Esophagus muscularis mucosa (tissue), 4 donors: ENCODE data around the gene CLDN7.

ENCODE experiments used
- CTCF ChIP-seq, 3 experiments: fragments of 200-600 bp in 2 of 3; fragments of 450-650 bp in 1 of 3; sonication (generic) in 2 of 3; IDR thresholded peaks; one replicate each; pipeline ENCODE4 v1.5.1; 2017 to 2019; ENCODE audit warnings: antibody characterized with exemption in 3 of 3, mild to moderate bottlenecking in 2 of 3, moderate library complexity in 1 of 3
- EP300 ChIP-seq: sonication (generic); formaldehyde crosslinking; IDR thresholded peaks from one replicate; pipeline ENCODE4 v1.6.1; 2017; ENCODE audit warnings: antibody characterized with exemption
- POLR2A ChIP-seq: fragments of 450-650 bp; IDR thresholded peaks from one replicate; pipeline ENCODE4 v1.6.1; 2017; ENCODE audit warnings: antibody characterized with exemption, moderate library complexity, mild to moderate bottlenecking, low read depth
- POLR2AphosphoS5 ChIP-seq, 2 donors: sonication (generic); formaldehyde crosslinking; IDR thresholded peaks; one replicate each; pipeline ENCODE4 v1.6.1; 2017; ENCODE audit warnings: antibody characterized with exemption in 2 of 2

- TF ChIP-seq POLR2AphosphoS5 (IDR thresholded peaks at IDR 0.05) (peak in 1 of 2 donors; percentile 73), CTCF (IDR thresholded peaks at IDR 0.05) (peak in 2 of 3 experiments; percentile 28 to 36), POLR2A (no peak), EP300 (no peak)
Measured at GRCh38 chr17:7282752-7283321, 20.6 kb upstream of the CLDN7 start.
